SK-N-DZ (cell line): ENCODE data around the gene RNF25. TPM values are rescaled to one million over a fixed set of nuclear protein-coding genes. Genes with fewer than 3 reads are reported as not detected.

Experiments used
- DNase-seq: peaks from one replicate; pipeline ENCODE4 v3.0.0-alpha.2; 2015; ENCODE audit warnings: low spot score
- polyA plus RNA-seq, 2 experiments: library from polyadenylated mRNA; depleted of rRNA; stranded (reverse); fragments of >200 nt; gene quantifications; 2 replicates each; pipeline ENCODE4 v1.2.3, GENCODE V29; 2014

RNF25 gene, protein sequence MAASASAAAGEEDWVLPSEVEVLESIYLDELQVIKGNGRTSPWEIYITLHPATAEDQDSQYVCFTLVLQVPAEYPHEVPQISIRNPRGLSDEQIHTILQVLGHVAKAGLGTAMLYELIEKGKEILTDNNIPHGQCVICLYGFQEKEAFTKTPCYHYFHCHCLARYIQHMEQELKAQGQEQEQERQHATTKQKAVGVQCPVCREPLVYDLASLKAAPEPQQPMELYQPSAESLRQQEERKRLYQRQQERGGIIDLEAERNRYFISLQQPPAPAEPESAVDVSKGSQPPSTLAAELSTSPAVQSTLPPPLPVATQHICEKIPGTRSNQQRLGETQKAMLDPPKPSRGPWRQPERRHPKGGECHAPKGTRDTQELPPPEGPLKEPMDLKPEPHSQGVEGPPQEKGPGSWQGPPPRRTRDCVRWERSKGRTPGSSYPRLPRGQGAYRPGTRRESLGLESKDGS
- polyA plus RNA-seq (2014; cell fraction: cytosol; rRNA removed) = 32.8 and 33.5 TPM in 2 replicates
- 41.0 and 68.9 TPM in 2 replicates for polyA plus RNA-seq (2014; cell fraction: nucleus; rRNA removed)

DNA sequence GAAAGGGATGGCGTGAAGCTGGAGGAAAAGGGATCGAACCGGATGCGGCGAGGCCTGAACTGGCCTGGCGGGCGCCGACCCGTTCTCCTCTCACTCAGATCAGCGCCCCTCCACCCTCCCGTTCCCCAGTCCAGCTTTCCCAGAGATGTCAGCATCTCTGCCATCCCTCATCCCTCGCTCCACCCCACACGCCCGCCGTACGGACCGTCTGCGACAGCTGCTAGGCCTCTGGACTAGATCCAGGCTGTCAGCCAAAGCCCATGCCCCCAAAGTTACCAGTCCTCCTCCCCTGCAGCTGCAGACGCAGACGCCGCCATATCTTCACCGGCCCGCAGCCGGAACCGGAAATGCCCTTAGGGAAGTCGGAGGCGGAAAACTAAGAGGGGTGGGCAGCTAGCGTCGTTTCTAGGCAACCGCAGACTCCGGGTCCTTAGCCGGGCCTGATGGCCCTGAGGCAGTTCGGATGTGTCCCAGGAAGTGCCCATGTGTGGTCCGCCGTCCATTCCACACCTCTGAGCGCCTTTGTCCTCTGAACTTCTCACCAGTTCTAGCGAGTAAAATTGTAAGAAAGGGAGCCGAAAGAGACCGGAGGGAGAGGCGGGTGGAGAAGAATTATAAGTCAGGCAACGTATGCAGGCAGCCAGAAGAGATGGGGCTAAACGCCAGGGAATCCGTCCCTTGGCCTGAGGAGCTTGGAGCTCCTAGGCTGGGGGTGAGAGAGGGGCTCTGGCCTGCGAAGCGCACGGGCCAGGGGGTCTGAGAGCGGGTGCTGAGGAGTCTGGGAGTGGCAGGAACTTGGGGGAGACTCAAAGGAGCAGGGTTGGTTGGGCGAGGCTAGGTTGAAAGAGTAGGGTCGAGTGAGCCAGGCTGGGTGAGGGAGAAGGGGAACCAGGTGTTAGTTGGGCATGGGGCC is at the start of gene RNF25, which contains the start of gene STK36:
RNF25 (minus strand) TSS at position 349 of the 913 bp plus-strand sequence; CDS start at position 317, 32 bp downstream.
STK36 (plus strand) TSS at position 433 of the 913 bp plus-strand sequence. CDS start 744 bp downstream, outside the sequence.
- DNase-seq = peak; percentile 88

- DNase-seq = peak; percentile 42
These were observed 49.7 kb upstream of the RNF25 start for GRCh38 chr2:218721488-218721887.

DNA sequence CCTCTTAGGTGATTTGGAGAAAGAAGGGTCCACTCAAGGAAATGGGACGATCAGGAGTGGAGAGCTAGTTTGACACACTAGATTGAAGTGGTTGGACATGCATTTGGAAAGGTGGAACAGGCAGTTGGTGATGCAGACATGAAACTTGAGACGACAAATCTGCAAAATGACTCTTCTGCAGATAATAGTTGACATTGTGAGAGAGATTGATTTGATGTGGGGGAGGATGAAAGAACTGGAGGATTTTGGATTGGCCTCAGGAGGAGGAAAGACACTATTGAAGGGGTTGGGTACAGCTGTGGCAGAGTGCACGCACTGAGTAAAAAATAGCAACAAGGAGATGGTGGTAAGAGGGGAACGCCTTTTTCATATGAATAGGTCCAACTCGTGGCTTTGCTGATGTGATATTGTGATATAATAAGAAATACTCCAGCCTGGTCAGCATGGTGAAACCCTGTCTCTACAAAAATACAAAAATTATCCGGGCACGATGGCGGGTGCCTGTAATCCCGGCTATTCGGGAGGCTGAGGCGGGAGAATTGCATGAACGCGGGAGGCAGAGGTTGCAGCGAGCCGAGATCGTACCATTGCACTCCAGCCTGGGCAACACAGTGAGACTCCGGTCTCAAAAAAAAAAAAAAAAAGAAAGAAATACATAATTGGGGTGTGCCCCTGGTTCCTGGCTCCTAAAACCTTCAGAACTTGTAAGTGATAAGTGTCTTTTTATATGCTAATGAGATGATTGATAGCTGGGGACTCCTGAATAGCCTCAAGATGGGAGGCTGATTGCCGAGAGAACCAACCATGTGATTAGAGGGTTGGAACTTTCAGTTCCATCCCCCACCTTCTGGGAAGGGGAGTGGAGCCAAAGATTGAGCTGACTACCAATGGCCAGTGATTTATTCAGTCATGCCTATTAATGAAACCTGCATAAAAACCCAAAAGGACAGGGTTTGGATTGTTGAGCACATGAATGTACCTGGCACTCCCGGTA is 48.5 kb upstream of the RNF25 start:
- DNase-seq = no peak

- DNase-seq = no peak
These were observed 47.7 kb upstream of the RNF25 start for GRCh38 chr2:218719457-218719856.

GRCh38 chr2:218718058-218718457 is 46.3 kb upstream of the RNF25 start:
- DNase-seq = no peak

DNA sequence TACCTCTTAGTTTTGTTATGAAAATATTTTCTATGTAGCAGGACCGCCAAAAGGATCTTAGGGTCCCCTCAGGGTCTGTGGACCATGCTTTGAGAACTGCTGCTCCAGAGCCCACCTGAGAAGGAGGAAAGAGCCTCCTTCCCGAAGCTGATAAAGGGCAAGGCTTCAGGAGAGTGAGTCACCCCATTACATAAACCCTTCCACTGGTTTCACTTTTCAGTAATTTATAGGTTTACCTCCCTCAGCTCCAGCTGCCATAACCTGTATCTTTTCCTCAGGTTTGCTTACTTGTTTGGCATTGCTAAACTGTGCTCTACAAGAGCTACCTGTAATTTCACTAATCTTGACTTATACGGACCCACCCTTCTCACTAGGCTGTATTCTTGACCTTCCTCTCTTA is 45.5 kb upstream of the RNF25 start:
- DNase-seq = no peak

GRCh38 chr2:218716070-218716469 is 44.3 kb upstream of the RNF25 start:
- DNase-seq = no peak

- no peak for DNase-seq
These were observed 42.1 kb upstream of the RNF25 start for GRCh38 chr2:218713922-218714321.

- no peak for DNase-seq
These were observed 39.7 kb upstream of the RNF25 start for GRCh38 chr2:218711550-218711929.

- DNase-seq = peak; percentile 95
These were observed 39.1 kb upstream of the RNF25 start, which contains the start of gene TTLL4 for GRCh38 chr2:218710687-218711549. Gene TTLL4 (plus strand): TSS chr2:218710835. CDS start chr2:218737677, 26,842 bp downstream.

DNA sequence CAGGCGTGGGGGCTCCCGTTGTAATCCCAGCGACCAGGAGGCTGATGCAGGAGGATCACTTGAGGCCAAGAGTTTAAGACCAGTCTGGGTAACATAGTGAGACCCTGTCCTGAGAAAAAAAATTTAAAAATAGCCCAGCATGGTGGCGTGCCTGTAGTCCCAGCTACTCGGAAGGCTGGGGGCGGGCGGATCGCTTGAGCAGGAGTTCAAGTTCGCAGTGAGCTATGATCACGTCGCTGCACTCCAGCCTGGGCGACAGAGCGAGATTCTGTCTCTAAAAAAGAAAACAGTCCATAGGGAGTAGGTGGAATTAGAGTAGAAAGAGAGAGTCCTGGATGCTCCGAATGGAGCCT is 38.5 kb upstream of the RNF25 start:
- no peak for DNase-seq

GRCh38 chr2:218709908-218710307 is 38.1 kb upstream of the RNF25 start:
- peak; percentile 27 for DNase-seq

DNA sequence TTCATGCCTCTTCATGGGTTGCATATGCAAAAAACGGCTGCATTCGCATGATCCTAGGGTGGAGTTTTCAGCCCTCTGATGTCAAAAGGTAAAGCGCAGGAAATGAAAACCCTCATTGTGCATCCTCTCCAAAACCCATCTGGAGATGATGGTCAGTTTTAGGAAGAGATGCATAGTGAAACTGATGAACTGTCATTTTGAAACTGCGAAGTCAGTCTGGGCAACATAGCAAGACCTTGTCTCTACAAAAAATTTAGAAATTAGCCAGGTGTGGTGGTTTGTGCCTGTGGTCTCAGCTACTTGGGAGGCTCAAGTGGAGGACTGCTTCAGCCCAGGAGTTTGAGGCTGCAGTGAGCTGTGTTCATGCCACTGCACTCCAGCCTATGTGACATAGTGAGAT is 36.3 kb upstream of the RNF25 start:
- no peak for DNase-seq

DNA sequence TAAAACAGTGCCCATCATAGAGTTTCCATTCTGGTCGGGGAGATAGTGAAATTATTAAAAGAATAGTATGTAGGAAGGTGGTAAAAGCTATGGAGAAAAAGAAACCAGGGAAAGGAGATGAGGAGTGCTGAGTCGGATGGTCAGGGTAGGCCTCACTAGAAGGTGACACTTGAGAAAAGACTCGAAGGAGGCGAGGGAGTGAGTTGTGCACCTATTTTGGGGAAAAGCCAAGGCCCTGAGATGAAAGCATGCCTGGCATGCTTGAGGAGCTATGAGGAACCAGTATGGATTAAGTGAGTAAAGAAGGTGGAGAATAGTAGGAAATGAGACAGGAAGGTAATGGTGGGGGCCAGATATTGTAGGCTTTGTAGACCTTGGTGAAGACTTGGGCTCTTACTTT is 31.5 kb upstream of the RNF25 start:
- DNase-seq = no peak

GRCh38 chr2:218701806-218702205 is 30.0 kb upstream of the RNF25 start:
- DNase-seq = no peak

DNA sequence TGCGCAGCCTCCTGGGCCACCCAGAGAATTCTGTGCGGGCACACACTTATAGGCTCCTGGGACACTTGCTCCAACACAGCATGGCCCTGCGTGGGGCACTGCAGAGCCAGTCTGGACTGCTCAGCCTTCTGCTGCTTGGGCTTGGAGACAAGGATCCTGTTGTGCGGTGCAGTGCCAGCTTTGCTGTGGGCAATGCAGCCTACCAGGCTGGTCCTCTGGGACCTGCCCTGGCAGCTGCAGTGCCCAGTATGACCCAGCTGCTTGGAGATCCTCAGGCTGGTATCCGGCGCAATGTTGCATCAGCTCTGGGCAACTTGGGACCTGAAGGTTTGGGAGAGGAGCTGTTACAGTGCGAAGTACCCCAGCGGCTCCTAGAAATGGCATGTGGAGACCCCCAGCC is 27.1 kb upstream of the RNF25 start:
- no peak for DNase-seq

GRCh38 chr2:218694405-218695145 is 22.8 kb upstream of the RNF25 start:
- DNase-seq = no peak

DNA sequence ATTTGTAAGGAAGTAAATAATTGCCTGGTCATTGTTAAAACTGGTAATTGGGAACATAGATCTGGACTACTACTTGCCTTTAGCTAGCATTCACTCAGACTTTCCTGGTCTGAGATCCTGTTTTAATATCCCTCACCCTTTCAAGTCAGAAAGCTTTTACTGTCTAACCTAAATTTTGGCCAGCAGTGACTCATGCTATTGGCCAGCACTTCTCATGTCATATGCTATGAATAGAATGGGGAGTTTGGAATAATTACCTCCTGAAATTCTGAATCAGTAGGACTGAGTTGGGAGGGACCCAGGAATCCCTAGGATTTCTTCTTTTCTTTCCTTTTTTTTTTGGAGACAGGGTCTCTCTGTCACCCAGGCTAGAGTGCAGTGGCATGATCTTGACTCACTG is 19.4 kb upstream of the RNF25 start:
- no peak for DNase-seq

GRCh38 chr2:218687400-218688060 is 15.7 kb upstream of the RNF25 start:
- peak; percentile 77 for DNase-seq
